K562 (cell line): Measurements from ENCODE around the gene PKLR. TPM values are rescaled to one million over a fixed set of nuclear protein-coding genes. Genes with fewer than 3 reads are reported as not detected.

ENCODE experiments used
- NCOA2 ChIP-seq, 2 experiments: fragments of 450-650 bp; IDR thresholded peaks; 2 replicates each; pipeline ENCODE4 v1.6.1; 2018; ENCODE audit warnings: mild to moderate bottlenecking in 2 of 2, moderate library complexity in 1 of 2; ENCODE audit not compliant: partially characterized antibody in 2 of 2
- SMARCA5 ChIP-seq: fragments of 450-650 bp; IDR thresholded peaks from 2 replicates; pipeline ENCODE4 v1.6.1; 2016
- ZNF121 ChIP-seq: sonication (generic); formaldehyde crosslinking; conservative IDR thresholded peaks from 2 replicates; pipeline ENCODE4 v1.8.0; 2022; ENCODE audit warnings: missing genetic modification reagents
- polyA plus RNA-seq, 8 experiments: library from polyadenylated mRNA; depleted of rRNA in 4 of 8; stranded (reverse) in 5 of 8; unstranded in 3 of 8; fragments of >200 nt; fragmentation: Nextera tagmentation in 2 of 8; fragmentation: Illumina TruSeq in 1 of 8; extraction: Ambion mirVana in 2 of 8; extraction: Trizol in 1 of 8; gene quantifications; 2 replicates each; pipeline versions ENCODE4 v1.2.1 to v1.2.3, GENCODE V29; 2011 to 2014; ENCODE audit warnings: inconsistent platforms in 1 of 8, missing spikeins in 1 of 8
- total RNA-seq, 7 experiments: library from RNA; depleted of rRNA in 6 of 7; stranded (reverse); fragments of >200 nt in 6 of 7; fragmentation: Illumina TruSeq in 2 of 7; extraction: Trizol in 2 of 7; gene quantifications; 2 replicates each; pipeline versions ENCODE4 v1.2.1 to v1.2.3, GENCODE V29; 2011 to 2021; ENCODE audit warnings: low replicate concordance in 1 of 7
- TF ChIP-seq, protein P1 (sequence below), 2 experiments: fragments of 450-650 bp; formaldehyde crosslinking in 1 of 2; IDR thresholded peaks; 2 replicates each; pipeline versions ENCODE4 v1.4.0 to v1.6.1; 2014 to 2020; ENCODE audit warnings: mild to moderate bottlenecking in 2 of 2, borderline replicate concordance in 1 of 2, low read depth in 1 of 2

PKLR gene
- total and polyA plus RNA-seq, 9 of the 15 experiments (the other 6 are each of a cell fraction or from before 2014, with no cell fraction given), result 10.7 to 78.4 (median 38.2) TPM

DNA sequence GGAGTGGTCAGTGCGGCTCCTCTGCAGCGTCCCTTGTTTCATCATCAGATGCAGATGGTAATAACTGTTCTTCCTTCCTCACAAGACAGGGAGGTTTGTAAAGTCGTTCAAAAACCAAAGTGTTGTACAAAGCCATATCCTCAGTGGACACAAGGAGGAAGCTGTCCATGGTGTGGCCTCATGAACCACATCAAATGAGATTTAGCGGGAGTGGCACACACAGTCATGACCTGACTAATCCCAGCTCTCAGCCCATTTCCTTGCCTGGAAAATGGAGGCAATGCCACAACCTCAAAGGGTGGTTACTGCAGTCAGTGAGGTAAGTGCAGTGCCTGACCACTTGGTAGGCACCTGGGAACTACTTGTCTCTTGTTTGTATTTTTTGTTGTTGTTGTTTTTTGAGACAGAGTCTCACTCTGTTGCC lies 59.4 kb downstream of the PKLR start (continued):
- TF ChIP-seq, protein P1, sequence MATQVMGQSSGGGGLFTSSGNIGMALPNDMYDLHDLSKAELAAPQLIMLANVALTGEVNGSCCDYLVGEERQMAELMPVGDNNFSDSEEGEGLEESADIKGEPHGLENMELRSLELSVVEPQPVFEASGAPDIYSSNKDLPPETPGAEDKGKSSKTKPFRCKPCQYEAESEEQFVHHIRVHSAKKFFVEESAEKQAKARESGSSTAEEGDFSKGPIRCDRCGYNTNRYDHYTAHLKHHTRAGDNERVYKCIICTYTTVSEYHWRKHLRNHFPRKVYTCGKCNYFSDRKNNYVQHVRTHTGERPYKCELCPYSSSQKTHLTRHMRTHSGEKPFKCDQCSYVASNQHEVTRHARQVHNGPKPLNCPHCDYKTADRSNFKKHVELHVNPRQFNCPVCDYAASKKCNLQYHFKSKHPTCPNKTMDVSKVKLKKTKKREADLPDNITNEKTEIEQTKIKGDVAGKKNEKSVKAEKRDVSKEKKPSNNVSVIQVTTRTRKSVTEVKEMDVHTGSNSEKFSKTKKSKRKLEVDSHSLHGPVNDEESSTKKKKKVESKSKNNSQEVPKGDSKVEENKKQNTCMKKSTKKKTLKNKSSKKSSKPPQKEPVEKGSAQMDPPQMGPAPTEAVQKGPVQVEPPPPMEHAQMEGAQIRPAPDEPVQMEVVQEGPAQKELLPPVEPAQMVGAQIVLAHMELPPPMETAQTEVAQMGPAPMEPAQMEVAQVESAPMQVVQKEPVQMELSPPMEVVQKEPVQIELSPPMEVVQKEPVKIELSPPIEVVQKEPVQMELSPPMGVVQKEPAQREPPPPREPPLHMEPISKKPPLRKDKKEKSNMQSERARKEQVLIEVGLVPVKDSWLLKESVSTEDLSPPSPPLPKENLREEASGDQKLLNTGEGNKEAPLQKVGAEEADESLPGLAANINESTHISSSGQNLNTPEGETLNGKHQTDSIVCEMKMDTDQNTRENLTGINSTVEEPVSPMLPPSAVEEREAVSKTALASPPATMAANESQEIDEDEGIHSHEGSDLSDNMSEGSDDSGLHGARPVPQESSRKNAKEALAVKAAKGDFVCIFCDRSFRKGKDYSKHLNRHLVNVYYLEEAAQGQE (IDR thresholded peaks at IDR 0.05; ENCODE audit: borderline replicate concordance), result 0 out of 2 replicates have a peak, but pooled peaks have one; percentile 26
- TF ChIP-seq, protein P1 (CRISPR knock-in tag; IDR thresholded peaks at IDR 0.05; ENCODE audit: low read depth), result no peak
- TF ChIP-seq NCOA2 (IDR thresholded peaks at IDR 0.05; ENCODE audit: partially characterized antibody in 2 of 2) (no peak), SMARCA5 (peak; percentile 32; the same call in 1 of the 2 replicates), ZNF121 (CRISPR knock-in tag) (peak; percentile 48; the same call in 1 of the 2 replicates)
